ENCODE results near the gene MVB12B.

The MVB12B gene

DNA sequence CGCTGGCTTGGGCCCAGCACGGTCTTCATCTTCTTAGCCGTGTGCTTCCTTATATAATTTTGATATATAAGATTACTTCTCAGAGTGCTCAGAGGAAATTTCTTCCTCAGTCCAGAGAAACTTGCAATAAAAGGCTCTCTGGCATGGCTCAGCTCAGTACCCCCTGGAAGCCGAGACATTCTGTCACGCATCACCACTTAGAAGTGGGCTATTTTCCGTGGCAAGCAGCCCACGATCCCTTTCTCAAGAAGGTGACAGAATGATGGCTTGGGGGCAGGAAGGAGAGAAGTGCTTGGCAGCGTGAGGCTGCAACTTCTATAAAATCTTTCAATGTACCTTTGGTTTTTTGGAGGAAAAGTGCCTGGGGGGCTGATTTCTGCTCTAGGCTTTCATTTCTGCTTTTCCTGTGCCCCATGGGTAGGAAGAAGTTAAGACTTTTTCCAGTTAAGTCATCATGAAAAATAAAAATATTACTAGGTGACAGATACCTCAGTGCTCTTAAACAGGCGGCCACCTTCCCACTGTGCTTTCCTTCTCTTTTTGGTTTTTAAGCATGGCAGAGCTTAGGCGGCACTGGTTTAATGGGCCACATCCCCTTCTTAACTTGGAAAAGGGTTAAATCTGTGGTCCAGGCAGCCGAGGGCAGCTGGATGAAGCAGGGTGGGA lies 104.6 kb downstream of the MVB12B start:
- DNase-seq (ENCODE audit: low spot score), result no peak

DNA sequence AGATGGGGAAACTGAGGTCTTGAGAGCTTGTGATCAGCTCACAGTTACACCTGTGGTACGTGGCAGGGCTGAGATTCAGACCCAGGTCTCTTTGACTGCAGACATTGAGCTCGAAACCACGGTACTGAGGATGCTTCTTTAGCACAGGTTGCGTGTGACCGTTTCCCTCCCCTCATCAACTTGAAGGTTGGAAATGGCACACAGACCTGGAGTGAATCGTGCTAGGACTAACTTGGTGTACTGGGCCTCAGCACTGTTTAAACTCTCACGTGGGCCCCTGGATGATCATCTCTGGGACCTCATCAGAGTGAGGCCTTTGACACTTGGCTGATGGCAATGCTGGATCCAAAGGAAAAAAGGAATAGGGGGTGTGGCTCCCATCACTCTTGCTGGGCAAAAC lies 106.0 kb downstream of the MVB12B start:
- DNase-seq (ENCODE audit: low spot score), result no peak

DNA sequence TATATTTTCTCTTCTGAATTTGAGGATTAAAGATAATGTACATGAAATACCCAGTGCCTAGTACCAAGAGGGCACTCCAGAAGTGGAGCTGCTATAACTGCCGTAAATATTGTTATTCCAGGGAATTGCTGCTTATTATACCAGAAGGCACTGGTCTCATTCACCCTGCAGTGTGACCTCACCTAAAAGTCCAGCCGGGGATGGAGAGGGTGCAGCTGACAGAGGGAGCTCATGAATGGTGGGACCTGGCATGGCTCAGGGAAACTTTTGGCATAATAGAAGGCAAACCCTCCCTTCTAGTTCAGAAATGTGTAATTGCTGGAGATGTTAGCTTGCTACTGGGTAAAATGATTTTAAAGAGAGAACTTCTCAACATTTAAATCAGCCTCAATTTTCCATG lies 108.5 kb downstream of the MVB12B start:
- DNase-seq (ENCODE audit: low spot score), result no peak

DNA sequence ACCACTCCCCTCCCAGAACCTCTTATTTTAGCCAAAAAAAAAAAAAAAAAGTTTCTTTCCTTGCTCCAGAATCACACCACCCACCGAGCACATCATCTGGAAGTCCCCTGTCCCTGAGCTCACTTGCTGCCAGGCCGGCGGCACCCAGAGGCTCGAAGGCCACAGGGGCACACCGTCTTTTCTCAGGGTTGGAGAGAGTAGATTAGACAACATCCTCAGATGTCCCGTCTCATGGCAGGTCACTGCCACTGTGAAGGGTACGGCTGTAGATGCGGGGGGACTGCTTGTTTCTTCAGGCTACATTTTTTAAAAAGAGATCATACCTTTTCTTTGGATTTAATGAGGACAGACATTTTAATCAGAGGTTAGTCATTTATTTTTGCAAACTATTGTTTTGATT lies 109.0 kb downstream of the MVB12B start:
- DNase-seq (ENCODE audit: low spot score), result no peak

DNA sequence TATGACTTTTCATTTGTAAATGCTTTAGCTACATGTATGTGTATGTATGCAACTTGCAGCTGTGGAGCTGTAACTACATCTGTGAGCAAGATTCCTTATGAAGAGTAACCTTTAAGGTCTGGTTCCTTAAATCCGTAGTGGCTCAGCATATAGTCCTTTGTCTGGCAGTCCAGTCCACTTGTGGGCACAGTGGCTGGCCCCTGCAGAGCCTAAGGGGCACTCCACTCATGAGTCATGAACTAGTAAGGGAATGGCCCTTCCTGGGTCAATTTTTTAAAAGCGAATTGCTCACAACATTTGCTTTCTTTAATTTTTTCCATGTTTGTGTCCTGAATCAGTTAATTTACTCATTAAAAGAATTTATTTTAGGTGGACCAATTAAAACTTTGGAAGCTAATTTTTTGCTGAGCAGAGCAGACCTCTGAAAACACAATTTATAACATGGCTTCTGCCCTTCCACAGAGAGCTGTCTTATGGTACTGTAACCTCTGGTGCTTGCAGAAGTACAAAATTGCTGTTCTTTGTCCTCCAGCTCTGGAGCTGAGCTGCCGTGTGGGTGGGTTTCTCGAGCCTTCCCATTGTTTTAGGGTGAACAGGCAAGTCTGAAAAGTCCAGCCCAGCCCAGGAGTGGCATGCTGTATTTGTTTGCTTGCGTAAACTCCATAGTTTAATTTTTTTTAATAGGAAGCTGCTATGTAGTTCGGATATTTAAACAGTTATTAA lies 110.1 kb downstream of the MVB12B start:
- DNase-seq (ENCODE audit: low spot score), result peak; percentile 31

DNA sequence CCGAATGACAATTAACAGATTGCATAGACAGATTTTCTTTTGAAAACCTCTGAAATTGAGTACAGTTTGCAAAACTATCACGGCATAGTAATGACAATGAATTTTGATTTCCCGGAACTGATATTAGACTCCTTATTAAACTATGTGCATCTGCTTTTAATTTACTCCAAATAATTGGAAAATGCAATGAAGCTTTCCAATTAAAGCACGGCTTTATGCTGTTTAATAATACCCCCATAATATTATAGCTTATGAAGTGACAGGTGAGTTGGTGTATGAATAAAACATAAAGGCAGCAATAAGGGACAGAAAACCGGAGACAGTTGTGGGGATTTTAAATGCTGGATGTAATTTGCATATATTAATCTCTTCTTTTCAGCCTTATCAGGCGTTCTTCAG lies 110.6 kb downstream of the MVB12B start:
- DNase-seq (ENCODE audit: low spot score), result no peak

DNA sequence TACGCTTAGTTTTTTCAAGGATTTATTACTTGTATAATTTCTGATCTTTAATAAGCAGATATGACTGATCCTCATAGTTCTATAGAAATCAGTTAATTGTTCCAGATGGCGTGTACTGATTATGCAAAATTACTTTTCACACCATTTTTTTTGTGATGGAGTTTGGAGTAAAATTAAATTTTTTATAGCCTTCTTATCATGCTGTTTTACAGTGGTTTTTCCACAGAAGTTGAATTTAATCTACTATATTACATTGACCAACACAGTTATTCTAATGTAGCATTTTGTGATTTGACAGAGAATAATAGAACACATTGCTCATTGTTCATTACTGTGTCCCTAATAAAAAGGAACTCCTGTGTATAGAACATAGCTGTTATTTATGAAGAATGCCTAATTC lies 111.1 kb downstream of the MVB12B start:
- no peak for DNase-seq (ENCODE audit: low spot score)

DNA sequence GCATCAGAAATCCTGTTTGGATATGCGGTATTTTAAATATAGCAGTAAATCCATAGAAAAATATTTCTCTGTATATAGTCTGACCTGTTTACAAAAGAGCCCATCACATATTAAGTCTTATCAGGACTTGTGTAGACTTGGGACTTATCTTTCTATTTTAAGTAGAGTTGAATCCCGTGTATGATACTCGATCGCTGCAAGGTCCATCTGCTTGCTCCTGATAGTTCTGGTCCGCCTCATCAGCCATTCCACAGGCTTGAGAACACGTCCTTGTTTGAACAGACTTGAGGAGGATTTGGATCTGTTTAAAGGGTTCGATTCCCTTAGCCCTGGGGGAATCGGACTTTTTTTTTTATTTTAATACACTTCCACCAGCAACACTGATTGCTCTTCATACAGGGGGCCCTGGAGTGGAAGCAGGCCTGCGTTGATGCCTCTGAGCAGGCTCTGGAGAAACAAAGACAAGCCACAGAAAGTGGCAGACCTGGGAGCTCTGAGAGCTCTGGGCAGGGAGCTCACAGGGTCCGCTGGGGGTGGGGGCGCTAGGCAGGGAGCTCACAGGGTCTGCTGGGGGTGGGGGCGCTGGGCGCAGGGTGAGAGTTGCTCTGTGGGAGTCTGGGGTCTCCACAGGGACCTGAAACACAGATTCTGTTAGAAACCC lies 112.2 kb downstream of the MVB12B start:
- DNase-seq (ENCODE audit: low spot score), result no peak

DNA sequence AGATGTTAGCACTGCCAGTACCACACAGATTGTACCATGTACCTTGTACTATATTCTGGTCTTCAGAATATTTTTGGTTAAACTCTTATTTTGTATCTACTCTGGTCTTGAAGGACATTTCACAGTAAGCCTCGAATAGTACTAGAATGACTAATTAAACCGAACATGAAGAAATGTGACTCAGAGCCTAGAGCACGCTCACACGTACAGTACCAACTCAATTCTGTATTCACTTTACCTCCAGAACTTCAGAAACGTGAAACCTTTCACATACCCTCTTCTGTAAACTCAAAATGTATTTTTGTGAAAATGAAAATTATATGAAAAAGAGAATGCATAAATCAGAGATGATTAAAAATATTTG lies 112.8 kb downstream of the MVB12B start:
- peak; percentile 63 for DNase-seq (ENCODE audit: low spot score)

DNA sequence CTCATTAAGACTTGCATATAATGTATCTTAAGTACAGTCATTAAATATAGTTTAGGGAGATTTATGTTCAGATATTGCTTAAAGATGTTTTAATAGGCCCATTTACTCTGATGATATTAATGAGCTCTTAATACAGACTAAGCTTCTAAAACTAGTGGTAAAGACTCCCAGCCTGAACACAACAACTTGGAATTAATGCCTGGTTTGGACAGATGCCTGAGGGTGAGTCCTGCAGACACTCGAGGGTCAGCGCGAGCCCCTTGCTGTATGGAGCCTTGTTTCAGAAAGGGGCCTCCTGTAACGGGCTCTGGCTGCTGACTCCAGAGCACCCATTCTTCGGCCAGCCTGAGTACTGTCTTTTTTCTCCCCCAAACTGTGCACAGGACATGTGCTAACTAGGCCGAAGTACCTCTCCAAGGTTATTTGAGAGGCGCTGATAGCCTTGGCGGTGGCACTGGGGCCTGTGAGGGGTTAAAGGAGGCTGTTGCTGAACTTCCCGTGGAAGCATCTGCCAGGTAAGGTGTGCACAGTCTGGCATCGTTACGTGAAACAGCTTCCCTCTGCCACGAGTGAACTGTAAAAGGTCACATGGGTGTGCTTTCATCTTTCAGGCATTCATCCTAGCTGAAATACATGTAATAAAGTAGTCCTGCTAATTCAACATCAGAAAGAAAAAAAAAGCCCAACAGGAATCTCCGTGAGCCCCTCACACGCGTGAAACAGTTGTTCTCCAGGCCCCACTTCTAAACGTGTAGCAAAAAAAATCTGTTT lies 113.4 kb downstream of the MVB12B start:
- DNase-seq (ENCODE audit: low spot score), result no peak

DNA sequence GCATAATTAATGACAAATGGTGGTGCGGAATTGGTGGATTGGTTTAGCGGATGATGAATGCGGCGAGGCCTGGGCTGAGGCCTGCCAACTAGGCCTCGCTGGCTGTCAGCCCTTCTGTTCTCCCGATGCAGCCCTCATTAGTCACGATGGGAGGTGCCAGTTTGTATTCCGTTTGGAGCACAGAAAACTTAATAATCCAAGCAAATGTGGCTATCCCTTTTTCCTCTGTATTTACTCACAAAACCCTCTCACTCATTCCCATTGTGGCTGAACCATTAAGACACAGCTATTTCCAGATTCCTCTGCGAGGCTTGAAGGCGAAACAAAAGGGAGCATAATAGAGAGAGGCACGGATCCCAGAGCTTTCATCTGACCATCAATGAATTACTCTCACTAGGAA lies 114.3 kb downstream of the MVB12B start:
- DNase-seq (ENCODE audit: low spot score), result no peak

DNA sequence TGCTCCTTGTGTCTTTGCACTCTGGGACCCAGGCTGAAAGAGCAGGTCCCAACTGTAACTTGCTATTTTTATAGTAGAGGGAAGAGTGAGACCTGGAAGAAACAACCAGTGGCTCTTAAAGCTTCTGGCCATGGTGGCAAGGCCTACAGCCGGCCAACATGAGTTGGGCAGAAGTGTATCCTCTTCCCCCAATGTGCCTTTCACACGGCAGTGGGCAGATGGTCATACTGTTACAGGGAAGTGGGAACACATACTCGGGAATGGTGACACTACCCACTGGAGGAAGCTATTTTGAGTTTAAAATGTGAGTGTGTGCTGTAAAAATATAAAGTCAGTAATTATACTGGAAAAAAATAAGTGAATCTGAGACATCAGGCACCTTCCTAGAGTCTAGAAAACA lies 116.0 kb downstream of the MVB12B start:
- no peak for DNase-seq (ENCODE audit: low spot score)

DNA sequence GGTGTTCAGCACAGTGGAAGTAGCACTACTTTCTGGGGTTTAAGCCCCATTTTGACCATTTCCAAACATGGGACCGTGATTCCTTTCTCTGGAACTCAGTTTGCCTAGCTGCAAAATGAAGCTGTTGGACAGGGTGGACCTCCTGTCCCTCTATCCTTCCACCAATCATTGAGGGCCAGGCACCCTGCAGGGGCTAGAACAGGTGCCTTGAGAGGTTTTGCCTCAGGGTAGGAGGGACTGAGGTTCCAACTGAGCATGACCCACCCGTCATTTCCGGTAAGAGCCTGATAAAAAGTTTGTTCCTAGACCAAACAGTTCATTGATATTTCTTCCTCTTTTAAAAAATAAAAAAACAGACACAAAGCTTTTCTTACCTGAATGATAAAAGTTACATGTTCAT lies 116.5 kb downstream of the MVB12B start:
- no peak for DNase-seq (ENCODE audit: low spot score)

DNA sequence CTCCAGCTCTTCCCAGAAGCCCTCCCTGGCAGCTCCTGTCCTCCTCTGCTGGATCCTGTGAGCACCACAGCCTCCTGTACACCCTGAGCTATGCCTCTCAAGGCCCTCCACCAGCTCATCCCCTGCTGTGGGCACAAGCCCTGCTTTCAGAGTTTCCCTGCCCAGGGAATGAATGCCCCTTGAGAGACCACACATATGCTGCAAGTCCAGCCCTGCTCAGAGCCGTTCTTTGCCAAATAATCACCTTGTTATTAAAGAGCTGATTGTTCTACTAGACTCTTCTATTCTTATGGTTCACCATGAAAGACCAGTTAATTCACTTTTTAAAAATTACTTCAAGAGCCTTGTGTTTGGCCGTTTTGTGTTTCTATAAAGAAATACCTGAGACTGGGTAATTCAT lies 121.5 kb downstream of the MVB12B start:
- no peak for DNase-seq (ENCODE audit: low spot score)

DNA sequence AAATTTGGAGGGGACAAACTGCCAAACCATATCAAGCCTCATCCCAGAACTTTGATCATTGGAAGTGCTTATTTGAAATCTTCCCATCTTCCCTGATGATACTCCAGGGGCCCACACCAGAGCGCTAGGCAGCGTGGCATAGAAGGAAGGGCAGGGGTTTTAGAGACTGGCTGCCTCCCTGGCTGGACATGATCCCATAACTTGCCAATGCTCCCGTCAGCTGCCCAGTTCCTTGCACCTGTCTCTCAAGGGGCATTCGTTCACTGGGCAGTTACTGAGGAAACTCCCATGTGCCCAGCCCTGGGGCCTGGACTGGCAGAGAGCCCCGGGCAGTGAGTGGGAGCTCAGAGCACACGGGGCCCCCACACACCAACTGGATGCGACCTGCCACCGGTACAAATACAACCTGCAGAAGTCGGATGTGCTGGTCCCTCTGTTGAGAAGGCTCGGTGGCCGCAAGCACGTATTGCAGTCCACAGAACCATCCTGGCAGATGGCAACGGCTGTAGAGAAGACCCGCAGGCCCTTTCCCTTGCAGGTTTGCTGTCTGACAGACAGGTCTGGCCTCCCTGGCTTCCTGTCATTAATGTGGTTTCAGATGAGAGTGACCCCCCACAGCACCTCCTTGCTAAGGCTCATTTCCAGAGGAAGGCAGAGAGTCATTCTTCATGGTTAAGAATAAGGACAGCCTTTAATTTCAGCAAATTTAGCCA lies 122.4 kb downstream of the MVB12B start:
- no peak for DNase-seq (ENCODE audit: low spot score)

DNA sequence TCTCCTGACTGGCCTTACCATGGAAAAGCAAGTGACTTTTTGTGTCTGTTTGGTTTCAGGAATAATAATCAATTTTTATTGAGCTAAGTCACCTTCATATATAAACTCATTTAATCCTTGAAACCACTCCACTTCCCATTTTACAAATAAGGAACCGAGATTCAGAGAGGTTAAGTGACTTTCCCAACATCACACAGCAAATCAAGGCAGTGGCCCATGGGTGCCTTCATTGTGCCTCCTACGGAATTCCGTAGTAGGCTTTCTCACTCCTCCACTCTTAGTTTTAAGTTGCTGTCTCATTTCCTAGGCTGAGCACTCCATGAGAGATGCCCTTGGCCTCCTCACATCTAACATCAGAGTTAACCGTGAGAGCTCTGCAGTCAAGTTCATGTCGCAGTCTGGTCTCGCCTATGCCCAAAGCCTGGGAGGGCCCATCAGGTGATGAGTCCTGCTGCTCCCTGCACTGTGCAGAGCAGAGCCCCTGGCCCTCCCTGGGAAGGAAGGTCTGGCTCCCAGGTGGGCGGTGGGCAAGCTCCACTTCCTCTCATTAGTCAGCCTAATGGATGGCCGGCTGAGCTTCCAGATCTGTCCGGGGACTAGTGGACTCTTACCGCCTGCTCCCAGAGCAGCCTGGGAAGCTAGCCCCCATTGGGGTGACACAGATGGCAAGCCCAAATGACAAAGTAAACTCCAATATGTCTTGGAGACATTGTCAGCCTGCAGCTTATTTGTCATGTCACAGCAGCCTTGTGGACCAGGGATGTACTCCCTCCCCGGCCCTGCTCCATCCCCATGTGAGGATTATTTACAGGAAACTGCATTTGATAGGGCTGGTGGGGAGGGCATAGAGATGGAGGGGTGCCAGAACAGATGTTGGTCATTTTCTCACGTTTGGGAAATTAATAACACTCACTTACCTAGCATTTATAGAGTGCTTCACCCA lies 123.4 kb downstream of the MVB12B start:
- DNase-seq (ENCODE audit: low spot score), result no peak

DNA sequence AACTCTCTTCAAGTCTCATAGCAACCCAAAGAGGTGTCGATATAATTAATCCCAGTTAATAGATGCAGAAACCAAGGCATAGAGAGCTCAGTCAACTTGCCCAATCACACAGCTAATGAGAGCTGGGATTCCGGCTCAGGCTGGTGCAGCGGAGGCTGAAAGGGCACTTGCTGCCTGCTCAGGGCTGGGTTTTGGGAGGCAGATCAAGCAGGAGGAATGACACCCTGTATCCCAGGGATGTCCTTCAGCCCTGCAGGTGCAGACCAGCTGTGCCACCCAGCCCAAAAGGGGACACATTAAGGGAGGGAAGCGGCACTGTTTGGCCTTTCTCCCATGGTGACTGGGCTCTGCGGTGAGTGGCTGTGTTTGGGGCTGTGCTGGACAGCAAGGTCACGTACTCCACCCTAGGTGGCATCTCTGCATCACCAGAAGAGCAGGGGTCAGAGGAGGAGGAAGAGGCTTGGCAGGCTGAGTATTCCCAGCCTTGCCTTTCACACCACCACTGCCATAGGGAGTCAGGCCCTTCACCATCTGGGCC lies 124.1 kb downstream of the MVB12B start:
- no peak for DNase-seq (ENCODE audit: low spot score)

DNA sequence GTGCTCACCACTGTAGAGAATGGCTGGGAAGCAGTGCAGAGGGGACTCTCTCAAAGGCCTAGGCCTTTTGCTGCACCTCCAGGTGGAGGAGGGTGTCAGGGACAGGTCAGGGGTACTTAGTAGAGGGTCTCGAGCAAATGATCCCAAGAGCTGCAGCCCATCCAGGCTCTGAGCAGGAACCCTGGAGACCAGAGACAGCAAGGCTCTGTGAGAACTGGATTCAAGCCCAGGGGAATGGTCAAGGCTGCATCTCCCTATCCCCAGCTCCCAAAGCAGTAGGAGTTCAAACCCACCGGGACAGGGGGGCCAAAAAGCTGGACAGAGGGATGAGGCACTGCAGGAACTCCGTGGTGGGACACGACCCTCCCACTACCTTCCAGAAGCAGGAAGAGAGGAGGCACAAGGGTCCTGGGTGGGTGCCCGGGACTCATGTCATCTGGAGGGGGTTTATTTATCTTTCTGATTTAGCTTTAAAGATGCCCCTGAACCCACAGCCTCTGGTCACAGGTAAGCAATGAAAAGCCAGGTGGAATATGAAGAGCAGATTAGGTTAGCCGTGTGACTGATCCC lies 124.8 kb downstream of the MVB12B start:
- no peak for DNase-seq (ENCODE audit: low spot score)

DNA sequence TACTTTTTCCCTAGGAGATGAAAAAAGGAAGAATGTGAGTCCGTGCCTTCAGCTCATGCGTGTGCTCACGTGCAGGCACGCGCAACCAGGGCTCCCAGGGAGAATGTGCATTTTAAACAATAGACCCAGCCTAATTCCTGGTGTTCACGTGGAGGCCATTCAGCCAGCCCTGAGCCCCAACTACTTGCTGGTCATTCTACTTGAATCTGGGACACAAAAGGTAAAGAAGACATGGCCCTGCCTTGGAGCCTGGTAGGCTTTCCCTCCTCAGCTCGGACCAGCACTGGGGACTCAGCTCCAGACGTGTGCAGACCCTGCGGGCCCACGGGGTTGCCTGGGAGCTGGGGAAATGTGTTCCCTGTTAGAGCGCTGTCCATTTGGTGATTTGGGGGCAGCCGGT lies 125.5 kb downstream of the MVB12B start:
- DNase-seq (ENCODE audit: low spot score), result no peak

Data from AG08396 (cell line).